ENCODE data around the gene BHLHE41.

BHLHE41 gene

DNA sequence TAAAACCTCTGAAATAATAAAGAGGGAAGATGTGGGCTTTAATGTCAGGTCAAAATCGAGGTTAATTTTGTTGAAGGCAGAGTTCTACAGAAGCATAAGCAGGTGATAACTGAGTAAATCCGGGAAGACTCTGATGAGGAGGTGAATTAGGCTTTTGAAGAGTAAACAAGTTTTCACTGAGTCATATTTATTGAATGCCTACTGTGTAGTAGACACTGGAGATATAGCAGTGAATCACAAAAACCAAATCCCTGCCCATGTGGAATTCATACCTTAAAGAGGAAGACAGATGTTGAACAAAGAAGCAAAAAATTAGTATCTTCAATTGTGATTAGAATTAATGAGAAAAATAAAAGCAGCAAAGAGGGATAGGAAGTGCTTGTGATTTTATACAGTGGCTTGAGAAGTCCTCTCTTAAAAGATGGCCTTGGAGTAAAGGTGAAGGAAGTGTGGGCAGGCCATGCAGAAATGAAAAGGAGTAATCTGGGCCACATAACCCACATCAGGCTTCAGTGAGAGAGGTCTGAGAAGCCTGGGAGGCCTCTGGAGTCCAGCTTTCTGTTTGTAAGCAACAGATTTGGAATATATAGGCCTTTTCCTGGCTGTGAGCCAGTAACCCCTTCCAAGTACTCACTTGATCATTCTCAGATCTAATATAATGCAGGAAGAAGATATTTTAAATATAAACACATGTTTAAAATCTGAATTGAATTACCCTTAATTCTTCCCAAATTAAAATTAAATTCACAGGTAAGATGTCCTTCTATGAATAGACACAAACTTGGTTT lies 46.7 kb downstream of the BHLHE41 start:
- no peak for DNase-seq (ENCODE audit: low spot score)
